Measurements from ENCODE around the gene HERPUD1.

The HERPUD1 gene

DNA sequence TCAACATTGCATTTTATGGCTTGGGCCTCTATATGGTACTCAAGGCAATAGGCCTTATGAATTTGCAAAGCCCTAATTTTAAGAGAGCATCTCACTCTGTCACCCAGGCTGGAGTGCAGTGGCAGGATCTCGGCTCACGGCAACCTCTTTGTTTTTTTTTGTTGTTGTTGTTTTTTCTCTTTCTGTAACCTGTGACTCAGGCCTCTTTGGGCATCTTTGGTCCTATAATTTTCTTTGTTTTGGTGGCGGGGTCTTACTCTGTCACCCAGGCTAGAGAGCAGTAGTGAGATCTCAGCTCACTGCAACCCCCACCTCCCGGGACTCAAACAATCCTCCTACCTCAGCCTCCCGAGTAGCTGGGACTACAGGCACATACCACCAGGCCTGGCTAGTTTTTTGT is 21.8 kb upstream of the HERPUD1 start:
- peak overlapping the region; percentile 81; the same call in 1 of the 2 replicates for H3K4me2 ChIP-seq (ENCODE audit: low read depth, low read length)
- no peaks in the 10 kb centered on the region for H3K9me3 ChIP-seq (replicated peaks; ENCODE audit: insufficient read depth, low read length)
- no peak overlapping the region for H3K4me3 ChIP-seq (ENCODE audit: low read length)
- peaks cover 25% of the 10 kb centered on the region for H3F3A ChIP-seq (ENCODE audit: insufficient read depth, low read length)
- H2AFZ ChIP-seq (ENCODE audit: low read length), result no peak overlapping the region
- H3K27me3 ChIP-seq (replicated peaks; ENCODE audit: insufficient read depth, low read length), result no peaks in the 10 kb centered on the region
- H3K27ac ChIP-seq (ENCODE audit: low read length), result peak overlapping the region; percentile 98
- H4K20me1 ChIP-seq (ENCODE audit: insufficient read depth, low read length), result no peaks in the 10 kb centered on the region
- H3K4me1 ChIP-seq (ENCODE audit: low read length), result peaks cover 54% of the 10 kb centered on the region
- TF ChIP-seq EZH2phosphoT487 (IDR thresholded peaks at IDR 0.05; ENCODE audit: low read length), result no peak
- TF ChIP-seq, protein P1, sequence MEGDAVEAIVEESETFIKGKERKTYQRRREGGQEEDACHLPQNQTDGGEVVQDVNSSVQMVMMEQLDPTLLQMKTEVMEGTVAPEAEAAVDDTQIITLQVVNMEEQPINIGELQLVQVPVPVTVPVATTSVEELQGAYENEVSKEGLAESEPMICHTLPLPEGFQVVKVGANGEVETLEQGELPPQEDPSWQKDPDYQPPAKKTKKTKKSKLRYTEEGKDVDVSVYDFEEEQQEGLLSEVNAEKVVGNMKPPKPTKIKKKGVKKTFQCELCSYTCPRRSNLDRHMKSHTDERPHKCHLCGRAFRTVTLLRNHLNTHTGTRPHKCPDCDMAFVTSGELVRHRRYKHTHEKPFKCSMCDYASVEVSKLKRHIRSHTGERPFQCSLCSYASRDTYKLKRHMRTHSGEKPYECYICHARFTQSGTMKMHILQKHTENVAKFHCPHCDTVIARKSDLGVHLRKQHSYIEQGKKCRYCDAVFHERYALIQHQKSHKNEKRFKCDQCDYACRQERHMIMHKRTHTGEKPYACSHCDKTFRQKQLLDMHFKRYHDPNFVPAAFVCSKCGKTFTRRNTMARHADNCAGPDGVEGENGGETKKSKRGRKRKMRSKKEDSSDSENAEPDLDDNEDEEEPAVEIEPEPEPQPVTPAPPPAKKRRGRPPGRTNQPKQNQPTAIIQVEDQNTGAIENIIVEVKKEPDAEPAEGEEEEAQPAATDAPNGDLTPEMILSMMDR (IDR thresholded peaks at IDR 0.05; ENCODE audit: low read length), result no peak
- no peak for TF ChIP-seq EZH2 (optimal IDR thresholded peaks at IDR 0.05; ENCODE audit: low read depth, low read length)
- DNase-seq, result no peak
- H3K79me2 ChIP-seq (ENCODE audit: low read length), result no peaks in the 10 kb centered on the region
- no peaks in the 10 kb centered on the region for H3K9me2 ChIP-seq (replicated peaks; ENCODE audit: insufficient read depth, low read length)
- H3K9ac ChIP-seq (ENCODE audit: low read length), result peak overlapping the region; percentile 86
- no peaks in the 10 kb centered on the region for H3K36me3 ChIP-seq (replicated peaks; ENCODE audit: insufficient read depth, low read length)

DNA sequence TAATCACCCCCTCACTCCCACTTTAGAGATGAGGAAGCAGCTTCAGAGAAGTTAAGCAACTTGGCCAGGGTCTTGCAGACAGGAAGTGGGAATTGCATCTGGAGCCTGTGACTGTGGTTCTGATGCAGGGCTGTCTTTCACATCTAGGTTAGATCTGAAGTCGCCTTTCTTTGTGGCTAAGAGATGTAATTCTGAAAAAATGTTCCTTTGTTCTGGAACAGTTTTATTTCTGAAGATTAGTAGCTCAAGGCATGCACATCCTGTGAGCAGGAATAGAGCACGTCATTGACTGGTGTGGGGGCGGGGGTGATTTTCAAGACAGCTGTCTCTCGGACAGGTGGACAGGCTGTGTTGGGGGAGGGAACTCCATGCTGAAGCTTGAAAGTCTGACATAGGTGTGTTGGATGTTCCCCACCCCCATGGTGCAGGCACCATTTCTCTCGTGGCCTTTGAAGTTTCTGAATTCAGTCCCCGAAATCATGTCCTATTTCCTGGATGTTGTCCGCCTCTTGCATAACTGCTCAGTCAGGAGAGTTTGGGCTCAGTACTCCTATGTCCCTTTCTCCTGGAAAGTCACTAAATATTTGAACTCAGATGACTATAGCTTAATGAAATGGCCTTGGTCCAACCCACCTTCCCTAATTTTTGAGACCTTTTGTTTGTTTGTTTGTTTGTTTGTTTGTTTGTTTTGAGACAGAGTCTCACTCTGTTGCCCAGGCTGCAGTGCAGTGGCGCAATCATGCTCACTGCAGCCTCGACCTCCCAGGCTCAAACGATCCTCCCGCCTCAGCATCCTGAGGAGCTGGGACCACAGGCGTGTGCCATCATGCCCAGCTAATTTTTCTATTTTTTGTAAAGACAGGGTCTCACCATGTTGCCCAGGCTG is 21.0 kb upstream of the HERPUD1 start:
- Histone ChIP-seq H3K4me1 (ENCODE audit: low read length) (peaks cover 62% of the 10 kb centered on the region), H3K36me3 (replicated peaks; ENCODE audit: insufficient read depth, low read length) (no peaks in the 10 kb centered on the region), H3K9ac (ENCODE audit: low read length) (peak overlapping the region; percentile 86), H3K9me3 (replicated peaks; ENCODE audit: insufficient read depth, low read length) (no peaks in the 10 kb centered on the region), H4K20me1 (ENCODE audit: insufficient read depth, low read length) (no peaks in the 10 kb centered on the region), H3F3A (ENCODE audit: insufficient read depth, low read length) (peaks cover 26% of the 10 kb centered on the region), H3K27ac (ENCODE audit: low read length) (peak overlapping the region; percentile 98), H3K4me2 (ENCODE audit: low read depth, low read length) (peak overlapping the region; percentile 81), H3K4me3 (ENCODE audit: low read length) (0 out of 2 replicates have a peak overlapping the region, but pooled peaks have one; percentile 21), H3K9me2 (replicated peaks; ENCODE audit: insufficient read depth, low read length) (no peaks in the 10 kb centered on the region), H2AFZ (ENCODE audit: low read length) (0 out of 2 replicates have a peak overlapping the region, but pooled peaks have one; percentile 5), H3K27me3 (replicated peaks; ENCODE audit: insufficient read depth, low read length) (no peaks in the 10 kb centered on the region), H3K79me2 (ENCODE audit: low read length) (no peaks in the 10 kb centered on the region)
- no peak for TF ChIP-seq EZH2 (optimal IDR thresholded peaks at IDR 0.05; ENCODE audit: low read depth, low read length)
- TF ChIP-seq, protein P1 (IDR thresholded peaks at IDR 0.05; ENCODE audit: low read length), result no peak
- TF ChIP-seq EZH2phosphoT487 (IDR thresholded peaks at IDR 0.05; ENCODE audit: low read length), result no peak
- DNase-seq, result peak; percentile 77

DNA sequence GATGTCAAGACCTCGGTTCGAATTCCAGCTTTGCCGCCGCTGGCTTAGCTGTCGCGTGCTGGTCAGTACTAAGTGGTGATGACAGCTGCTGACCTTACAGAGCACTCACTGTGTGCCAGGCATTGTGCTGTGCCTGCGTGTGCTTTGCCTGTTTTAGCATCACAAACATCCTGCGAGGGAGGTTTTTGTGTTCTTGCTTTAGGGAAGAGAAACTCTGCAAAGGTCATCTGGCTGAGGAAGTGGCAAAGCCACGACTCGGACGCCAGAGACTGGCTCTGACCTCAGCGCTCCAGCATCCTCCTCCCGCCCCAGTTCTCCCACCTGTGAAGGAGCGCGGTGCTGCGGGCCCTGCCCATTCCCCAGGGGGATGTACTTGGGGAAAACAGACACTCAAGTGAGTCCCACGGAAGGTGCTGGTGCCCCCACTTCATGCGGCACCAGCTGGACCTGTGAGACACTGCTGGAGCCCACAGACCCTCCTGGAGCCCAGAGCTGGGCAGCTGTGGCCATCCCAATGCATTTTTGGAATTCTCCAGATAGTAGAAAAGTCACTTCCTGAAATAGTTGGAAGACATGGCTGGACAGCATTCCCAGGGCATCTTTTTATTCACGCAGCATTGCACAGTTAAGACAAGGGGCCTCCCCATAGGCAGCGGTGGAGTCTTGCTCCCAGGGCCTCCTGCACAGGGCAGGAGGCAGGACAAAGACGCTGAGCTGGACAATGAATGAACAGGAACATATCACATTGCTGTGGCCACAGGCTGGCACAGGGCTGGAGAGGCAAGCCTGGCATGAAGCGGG is 20.0 kb upstream of the HERPUD1 start:
- H3F3A ChIP-seq (ENCODE audit: insufficient read depth, low read length), result peaks cover 37% of the 10 kb centered on the region
- peak; percentile 75 for DNase-seq
- no peaks in the 10 kb centered on the region for H3K9me2 ChIP-seq (replicated peaks; ENCODE audit: insufficient read depth, low read length)
- no peaks in the 10 kb centered on the region for H4K20me1 ChIP-seq (ENCODE audit: insufficient read depth, low read length)
- H3K36me3 ChIP-seq (replicated peaks; ENCODE audit: insufficient read depth, low read length), result no peaks in the 10 kb centered on the region
- H3K9ac ChIP-seq (ENCODE audit: low read length), result peak overlapping the region; percentile 86
- no peaks in the 10 kb centered on the region for H3K27me3 ChIP-seq (replicated peaks; ENCODE audit: insufficient read depth, low read length)
- H3K9me3 ChIP-seq (replicated peaks; ENCODE audit: insufficient read depth, low read length), result no peaks in the 10 kb centered on the region
- peak overlapping the region; percentile 81 for H3K4me2 ChIP-seq (ENCODE audit: low read depth, low read length)
- TF ChIP-seq, protein P1 (IDR thresholded peaks at IDR 0.05; ENCODE audit: low read length), result no peak
- TF ChIP-seq EZH2 (optimal IDR thresholded peaks at IDR 0.05; ENCODE audit: low read depth, low read length) (no peak), EZH2phosphoT487 (IDR thresholded peaks at IDR 0.05; ENCODE audit: low read length) (no peak)
- peaks cover 72% of the 10 kb centered on the region for H3K4me1 ChIP-seq (ENCODE audit: low read length)
- no peak overlapping the region for H2AFZ ChIP-seq (ENCODE audit: low read length)
- no peaks in the 10 kb centered on the region for H3K79me2 ChIP-seq (ENCODE audit: low read length)
- H3K27ac ChIP-seq (ENCODE audit: low read length), result peak overlapping the region; percentile 98
- peak overlapping the region; percentile 21; the same call in 1 of the 2 replicates for H3K4me3 ChIP-seq (ENCODE audit: low read length)

All from MM.1S (cell line).